Liver (tissue), 9 donors: ENCODE results near the gene DEPDC5. TPM values are rescaled to one million over a fixed set of nuclear protein-coding genes. Genes with fewer than 3 reads are reported as not detected.

Source experiments
- DNase-seq: peaks from one replicate; pipeline ENCODE4 v3.0.0-alpha.2; 2017; ENCODE audit warnings: low spot score
- H3K27ac ChIP-seq, 2 donors: one replicate each; pipeline ENCODE4 v1.7.0; 2013; ENCODE audit warnings: inconsistent platforms in 2 of 2, low read length in 2 of 2, control low read depth in 1 of 2, low read depth in 1 of 2, mild to moderate bottlenecking in 1 of 2
- H3K27me3 ChIP-seq, 4 donors: one replicate each; pipeline versions ENCODE4 v1.6.1 to v1.7.0; 2013; ENCODE audit warnings: low read length in 3 of 4, inconsistent platforms in 1 of 4, mild to moderate bottlenecking in 1 of 4, moderate library complexity in 1 of 4; ENCODE audit not compliant: control insufficient read depth in 4 of 4, insufficient read depth in 4 of 4
- H3K36me3 ChIP-seq, 4 donors: one replicate each; pipeline versions ENCODE4 v1.6.1 to v1.7.0; 2013; ENCODE audit warnings: low read length in 3 of 4, mild to moderate bottlenecking in 3 of 4, low read depth in 1 of 4, moderate library complexity in 1 of 4; ENCODE audit not compliant: control insufficient read depth in 4 of 4, insufficient read depth in 3 of 4
- H3K4me1 ChIP-seq, 4 donors: one replicate each; pipeline versions ENCODE4 v1.6.1 to v1.7.0; 2013; ENCODE audit warnings: low read length in 3 of 4, mild to moderate bottlenecking in 3 of 4, moderate library complexity in 1 of 4; ENCODE audit not compliant: control insufficient read depth in 4 of 4, insufficient read depth in 4 of 4
- H3K4me3 ChIP-seq, 3 donors: one replicate each; pipeline versions ENCODE4 v1.6.1 to v1.7.0; 2013; ENCODE audit warnings: low read length in 3 of 3, control low read depth in 1 of 3, low read depth in 1 of 3, mild to moderate bottlenecking in 1 of 3
- H3K9ac ChIP-seq, 2 donors: one replicate each; pipeline ENCODE4 v1.7.0; 2013; ENCODE audit warnings: low read length in 2 of 2, mild to moderate bottlenecking in 2 of 2, moderate library complexity in 2 of 2, control low read depth in 1 of 2, low read depth in 1 of 2
- H3K9me3 ChIP-seq, 4 donors: one replicate each; pipeline versions ENCODE4 v1.6.1 to v1.7.0; 2013; ENCODE audit warnings: low read length in 3 of 4; ENCODE audit not compliant: control insufficient read depth in 4 of 4
- FOXA1 ChIP-seq: IDR thresholded peaks from 2 replicates; pipeline ENCODE4 v1.6.1; 2016; ENCODE audit warnings: antibody characterized with exemption
- FOXA2 ChIP-seq: IDR thresholded peaks from 2 replicates; pipeline ENCODE4 v1.6.1; 2016; ENCODE audit warnings: antibody characterized with exemption
- GABPA ChIP-seq, 2 donors: IDR thresholded peaks in 1 of 2; conservative IDR thresholded peaks in 1 of 2; 2 replicates each; pipeline ENCODE4 v1.6.1; 2016; ENCODE audit warnings: antibody characterized with exemption in 2 of 2, mild to moderate bottlenecking in 1 of 2, moderate library complexity in 1 of 2
- JUND ChIP-seq, 2 donors: IDR thresholded peaks; 2 replicates each; pipeline ENCODE4 v1.6.1; 2016; ENCODE audit warnings: antibody characterized with exemption in 2 of 2
- NR2F2 ChIP-seq: IDR thresholded peaks from 2 replicates; pipeline ENCODE4 v1.6.1; 2016; ENCODE audit warnings: antibody characterized with exemption
- RAD21 ChIP-seq, 2 donors: IDR thresholded peaks; 2 replicates each; pipeline ENCODE4 v1.6.1; 2016; ENCODE audit warnings: antibody characterized with exemption in 2 of 2, mild to moderate bottlenecking in 2 of 2
- REST ChIP-seq: IDR thresholded peaks from 2 replicates; pipeline ENCODE4 v1.6.1; 2016; ENCODE audit warnings: antibody characterized with exemption, mild to moderate bottlenecking
- SP1 ChIP-seq: IDR thresholded peaks from 2 replicates; pipeline ENCODE4 v1.6.1; 2018; ENCODE audit warnings: antibody characterized with exemption, mild to moderate bottlenecking
- WGBS: extraction: QIAGEN DNeasy Blood & Tissue Kit; methylation state at CpG from one replicate; pipeline ENCODE4 v1.1.7; 2013; 5-methylcytosine and 5-hydroxymethylcytosine counted together
- polyA plus RNA-seq, 2 donors: library from polyadenylated mRNA; stranded (reverse) in 1 of 2; unstranded in 1 of 2; fragments of 200-250 nt in 1 of 2; fragments of >200 nt in 1 of 2; fragmentation: Nextera tagmentation in 1 of 2; extraction: Ambion mirVana in 1 of 2; gene quantifications; one replicate each; pipeline versions ENCODE4 v1.2.1 to v1.2.3, GENCODE V29; 2013 to 2015
- total RNA-seq, 2 donors: library from RNA; depleted of rRNA; stranded (reverse); fragments of >200 nt; gene quantifications; one replicate each; pipeline ENCODE4 v1.2.3, GENCODE V29; 2014
- TF ChIP-seq, protein P1 (sequence below): IDR thresholded peaks from 2 replicates; pipeline ENCODE4 v1.6.1; 2016; ENCODE audit warnings: antibody characterized with exemption
- donor health status: healthy.
- donor health status: healthy.
- donor health status: healthy.
- donor health status: healthy.
- donor health status: healthy.

The DEPDC5 gene
- total and polyA plus RNA-seq, 4 donors = 5.5 to 19.4 (median 12.6) TPM

DNA sequence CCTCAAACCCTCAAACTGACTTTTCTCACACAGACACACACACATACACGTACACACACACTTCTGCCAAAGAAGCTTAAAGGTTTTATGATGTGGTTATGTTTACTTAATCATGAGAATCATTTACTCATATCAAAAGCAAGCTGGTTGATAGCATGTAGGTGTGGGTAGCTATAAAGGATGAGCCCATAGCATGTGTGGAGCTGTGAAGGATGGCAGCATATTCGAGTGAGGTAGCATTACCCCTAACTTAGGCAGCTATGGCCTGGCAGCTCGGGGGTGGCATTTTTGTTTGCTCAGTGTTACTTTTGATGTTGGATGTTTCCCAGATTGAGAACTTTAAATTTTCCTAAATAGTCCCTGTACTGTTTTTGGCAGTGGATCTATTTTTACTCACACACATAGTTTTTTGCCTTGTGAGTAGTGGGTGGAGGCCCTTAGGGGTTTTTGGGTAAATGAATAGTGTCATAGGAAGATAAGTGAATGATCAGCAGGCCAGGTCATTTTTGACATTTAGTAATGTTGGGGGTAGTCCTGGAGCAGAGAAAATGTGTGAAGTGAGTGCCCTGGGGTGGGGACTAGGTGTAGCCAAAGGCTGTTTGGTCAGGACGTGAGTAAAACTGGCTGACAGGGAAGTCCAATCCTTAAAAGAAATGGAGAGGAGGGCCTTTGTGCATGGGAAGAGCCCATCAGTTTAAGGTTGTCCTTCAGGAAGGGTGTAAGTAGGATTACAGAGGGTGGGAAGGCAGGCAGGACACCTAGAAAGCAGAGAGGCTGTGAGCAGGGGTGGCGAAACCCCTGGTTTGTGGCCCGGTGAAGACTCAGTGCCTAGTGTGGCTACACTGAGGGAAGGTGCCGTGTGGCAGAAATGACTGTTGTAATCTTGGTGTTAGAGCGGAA is 197.6 kb downstream of the DEPDC5 start (continued):
- TF ChIP-seq REST (no peak), GABPA (IDR thresholded peaks at IDR 0.05 in 1 of 2, conservative IDR thresholded peaks at IDR 0.05 in 1 of 2) (no peak), FOXA1 (no peak), FOXA2 (no peak), SP1 (no peak)

DNA sequence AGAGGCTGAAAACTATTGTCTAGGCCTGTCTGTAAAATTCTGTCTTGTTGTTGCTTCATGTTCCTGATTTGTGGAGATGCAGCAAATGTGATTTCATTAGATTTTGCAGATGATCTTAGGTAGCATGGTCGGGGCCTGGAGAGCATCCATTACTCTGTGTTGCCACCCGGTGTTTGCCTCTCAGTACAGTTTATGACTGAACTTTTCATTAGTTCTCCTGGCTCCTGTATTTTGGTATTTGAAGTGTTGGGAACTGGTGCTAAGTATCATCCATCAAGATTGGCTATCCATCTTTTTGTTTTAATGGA is 198.2 kb downstream of the DEPDC5 start:
- Histone ChIP-seq H3K4me3 (no peak overlapping the region), H3K4me1 (peaks cover 0 to 7% (median 2%) of the 10 kb centered on the region in 4 donors), H3K9ac (no peak overlapping the region), H3K9me3 (no peaks in the 10 kb centered on the region), H3K27ac (peak overlapping the region in 1 of 2 donors; percentile 52), H3K27me3 (no peaks in the 10 kb centered on the region), H3K36me3 (peaks cover 3 to 14% (median 12%) of the 10 kb centered on the region in 4 donors)
- DNase-seq = no peak
- TF ChIP-seq RAD21 (IDR thresholded peaks at IDR 0.05) (peak in 1 of 2 donors; percentile 29), FOXA2 (no peak), NR2F2 (no peak)
- TF ChIP-seq, protein P1, sequence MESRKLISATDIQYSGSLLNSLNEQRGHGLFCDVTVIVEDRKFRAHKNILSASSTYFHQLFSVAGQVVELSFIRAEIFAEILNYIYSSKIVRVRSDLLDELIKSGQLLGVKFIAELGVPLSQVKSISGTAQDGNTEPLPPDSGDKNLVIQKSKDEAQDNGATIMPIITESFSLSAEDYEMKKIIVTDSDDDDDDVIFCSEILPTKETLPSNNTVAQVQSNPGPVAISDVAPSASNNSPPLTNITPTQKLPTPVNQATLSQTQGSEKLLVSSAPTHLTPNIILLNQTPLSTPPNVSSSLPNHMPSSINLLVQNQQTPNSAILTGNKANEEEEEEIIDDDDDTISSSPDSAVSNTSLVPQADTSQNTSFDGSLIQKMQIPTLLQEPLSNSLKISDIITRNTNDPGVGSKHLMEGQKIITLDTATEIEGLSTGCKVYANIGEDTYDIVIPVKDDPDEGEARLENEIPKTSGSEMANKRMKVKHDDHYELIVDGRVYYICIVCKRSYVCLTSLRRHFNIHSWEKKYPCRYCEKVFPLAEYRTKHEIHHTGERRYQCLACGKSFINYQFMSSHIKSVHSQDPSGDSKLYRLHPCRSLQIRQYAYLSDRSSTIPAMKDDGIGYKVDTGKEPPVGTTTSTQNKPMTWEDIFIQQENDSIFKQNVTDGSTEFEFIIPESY = no peak
- 88% methylated on average over 2 of the region's 2 CpGs for WGBS

- Histone ChIP-seq H3K9ac (no peak overlapping the region), H3K27ac (peak overlapping the region in 1 of 2 donors; percentile 52), H3K9me3 (no peaks in the 10 kb centered on the region), H3K27me3 (no peaks in the 10 kb centered on the region), H3K36me3 (peaks cover 3 to 18% (median 16%) of the 10 kb centered on the region in 4 donors), H3K4me1 (peaks cover 0 to 7% (median 2%) of the 10 kb centered on the region in 4 donors), H3K4me3 (no peak overlapping the region)
- TF ChIP-seq JUND (IDR thresholded peaks at IDR 0.05) = peak in 1 of 2 donors; percentile 28
- TF ChIP-seq NR2F2 = no peak
- TF ChIP-seq, protein P1 = no peak
- DNase-seq = no peak
- WGBS = 53% methylated on average over 2 of the region's 2 CpGs
Observed at GRCh38 chr22:31952472-31952871, 198.7 kb downstream of the DEPDC5 start.
